ENCODE measurements around the gene IKBKG.

IKBKG gene

DNA sequence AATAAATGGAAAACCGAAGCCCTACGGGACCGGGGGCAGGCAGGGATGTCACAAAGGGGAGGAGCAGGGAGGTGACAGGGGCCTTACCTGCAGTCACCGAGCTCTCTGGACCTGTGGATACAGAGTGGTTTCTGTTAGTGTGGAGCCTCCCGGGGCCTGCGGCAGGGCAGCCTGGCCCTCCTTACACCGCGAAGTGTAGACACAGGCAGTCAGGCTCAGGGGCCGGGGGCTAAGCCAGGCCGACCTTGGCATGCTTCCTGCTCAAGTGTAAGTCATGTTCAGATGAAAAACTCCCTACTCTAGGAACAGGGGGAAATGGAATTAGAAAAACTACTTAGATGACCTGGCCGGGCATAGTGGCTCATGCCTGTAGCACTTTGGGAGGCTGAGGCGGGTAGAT is 35.7 kb upstream of the IKBKG start:
- Histone ChIP-seq H3K4me1 (ENCODE audit: control insufficient read depth in 1 of 2, insufficient read depth in 2 of 2, low read length in 2 of 2) (peaks cover 3 to 4% of the 10 kb centered on the region in 2 donors), H3K4me3 (ENCODE audit: low read depth in 1 of 2, low read length in 2 of 2) (no peak overlapping the region), H3K27me3 (ENCODE audit: control insufficient read depth in 1 of 2, insufficient read depth in 2 of 2, low read length in 2 of 2) (no peaks in the 10 kb centered on the region), H3K36me3 (ENCODE audit: control insufficient read depth in 1 of 2, insufficient read depth in 2 of 2, low read length in 2 of 2) (peaks cover 6 to 20% of the 10 kb centered on the region in 2 donors), H3K9ac (ENCODE audit: low read depth in 1 of 2, low read length in 2 of 2) (no peak overlapping the region), H3K27ac (ENCODE audit: low read depth, low read length) (no peak overlapping the region), H3K9me3 (ENCODE audit: control insufficient read depth in 1 of 2, low read length in 2 of 2) (no peaks in the 10 kb centered on the region)

DNA sequence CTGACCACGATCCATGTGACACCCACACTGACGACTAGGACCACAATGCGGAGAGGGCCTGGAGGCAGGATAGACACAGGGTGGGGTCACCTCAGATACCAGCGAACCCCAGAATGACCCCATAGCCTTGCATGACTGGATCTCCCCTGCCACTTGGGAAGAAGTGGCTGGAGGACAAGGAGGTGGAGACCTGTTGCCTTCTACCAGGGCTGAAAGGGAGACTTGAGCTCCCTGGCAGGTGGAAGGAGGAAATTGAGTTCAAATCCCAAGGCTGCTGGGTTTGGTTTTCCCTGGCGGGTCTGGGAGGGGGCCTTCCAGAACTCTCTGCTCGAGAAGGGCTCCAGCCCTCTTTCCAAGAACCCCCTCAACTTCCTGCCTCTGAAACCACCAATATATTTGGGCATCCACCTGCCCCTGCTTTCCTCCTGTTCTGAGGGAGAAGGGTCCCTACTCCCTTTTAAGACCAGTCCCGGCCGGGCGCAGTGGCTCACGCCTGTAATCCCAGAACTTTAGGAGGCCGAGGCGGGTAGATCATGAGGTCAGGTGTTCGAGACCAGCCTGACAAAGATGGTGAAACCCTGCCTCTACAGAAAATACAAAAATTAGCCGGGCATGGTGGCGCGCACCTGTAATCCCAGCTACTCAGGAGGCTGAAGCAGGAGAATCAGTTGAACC is 34.4 kb upstream of the IKBKG start:
- Histone ChIP-seq H3K4me1 (ENCODE audit: control insufficient read depth in 1 of 2, insufficient read depth in 2 of 2, low read length in 2 of 2) (peaks cover 9 to 11% of the 10 kb centered on the region in 2 donors), H3K27ac (ENCODE audit: low read depth, low read length) (no peak overlapping the region), H3K4me3 (ENCODE audit: low read depth in 1 of 2, low read length in 2 of 2) (no peak overlapping the region), H3K27me3 (ENCODE audit: control insufficient read depth in 1 of 2, insufficient read depth in 2 of 2, low read length in 2 of 2) (no peaks in the 10 kb centered on the region), H3K9me3 (ENCODE audit: control insufficient read depth in 1 of 2, low read length in 2 of 2) (no peaks in the 10 kb centered on the region), H3K9ac (ENCODE audit: low read depth in 1 of 2, low read length in 2 of 2) (no peak overlapping the region), H3K36me3 (ENCODE audit: control insufficient read depth in 1 of 2, insufficient read depth in 2 of 2, low read length in 2 of 2) (peaks cover 0 to 14% of the 10 kb centered on the region in 2 donors)

DNA sequence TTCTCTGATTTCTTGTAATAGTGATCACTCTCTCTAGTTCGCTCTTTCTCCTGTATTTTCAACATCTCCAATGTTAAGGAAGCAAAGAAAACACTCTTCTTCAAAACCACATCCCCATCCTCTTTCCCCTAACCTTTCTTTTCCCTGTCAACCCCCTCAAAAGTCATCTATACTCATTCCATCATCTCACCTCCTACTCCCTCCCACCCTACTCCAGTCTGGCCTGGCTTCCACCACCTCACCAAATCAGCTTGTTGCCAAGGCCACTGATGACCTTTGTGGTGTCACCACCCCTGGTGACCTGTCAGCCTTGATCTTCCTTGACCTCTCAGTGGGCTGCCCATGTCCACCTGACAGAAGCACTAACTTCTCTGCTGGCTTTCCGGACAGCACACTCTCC is 33.7 kb upstream of the IKBKG start:
- H3K27me3 ChIP-seq (ENCODE audit: control insufficient read depth in 1 of 2, insufficient read depth in 2 of 2, low read length in 2 of 2) = no peaks in the 10 kb centered on the region
- peaks cover 0 to 11% of the 10 kb centered on the region in 2 donors for H3K36me3 ChIP-seq (ENCODE audit: control insufficient read depth in 1 of 2, insufficient read depth in 2 of 2, low read length in 2 of 2)
- no peaks in the 10 kb centered on the region for H3K9me3 ChIP-seq (ENCODE audit: control insufficient read depth in 1 of 2, low read length in 2 of 2)
- H3K9ac ChIP-seq (ENCODE audit: low read depth in 1 of 2, low read length in 2 of 2) = no peak overlapping the region
- no peak overlapping the region for H3K4me3 ChIP-seq (ENCODE audit: low read depth in 1 of 2, low read length in 2 of 2)
- H3K27ac ChIP-seq (ENCODE audit: low read depth, low read length) = no peak overlapping the region
- peaks cover 9 to 12% of the 10 kb centered on the region in 2 donors for H3K4me1 ChIP-seq (ENCODE audit: control insufficient read depth in 1 of 2, insufficient read depth in 2 of 2, low read length in 2 of 2)

DNA sequence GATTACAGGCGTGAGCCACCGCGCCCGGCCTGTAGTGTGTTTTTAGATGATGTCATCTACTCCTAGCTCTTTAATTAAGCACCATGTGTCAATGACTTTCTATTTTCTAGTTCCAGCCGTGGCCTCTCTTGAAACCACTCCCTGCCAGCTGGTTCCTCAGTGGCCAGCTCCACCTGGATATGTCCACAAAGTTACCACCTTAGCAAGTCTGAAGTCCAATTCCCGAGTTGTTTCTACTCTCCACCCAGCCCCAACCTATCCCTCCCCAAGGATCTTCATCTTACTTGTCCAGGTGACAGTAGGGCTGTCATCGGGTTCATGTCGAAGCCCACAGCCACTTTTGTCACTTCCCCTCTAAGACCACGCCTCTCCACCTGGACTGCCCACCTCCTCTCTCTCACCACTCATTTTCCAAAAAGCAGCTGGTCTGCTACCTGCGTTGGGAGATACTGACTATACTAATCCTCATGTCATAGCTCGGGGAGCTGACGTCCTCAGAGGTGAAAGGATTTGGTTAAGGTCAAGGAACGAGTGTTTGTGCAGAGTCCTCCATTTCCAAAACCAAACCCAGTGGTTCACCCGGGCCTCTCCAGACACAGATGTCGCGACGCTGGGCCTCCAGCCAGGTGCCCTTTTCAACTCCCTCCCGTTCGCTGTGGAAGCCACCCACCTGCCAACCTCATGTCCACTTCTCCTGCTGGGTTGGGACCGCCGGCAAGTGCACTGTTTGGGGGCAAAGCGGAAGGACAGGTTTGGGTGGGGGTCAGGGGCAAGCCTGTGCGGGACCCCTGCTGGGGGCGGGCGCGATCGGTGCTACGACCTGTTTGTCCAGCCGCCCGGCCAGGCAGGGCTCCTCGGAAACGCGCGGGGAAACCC is 32.1 kb upstream of the IKBKG start:
- Histone ChIP-seq H3K4me1 (ENCODE audit: control insufficient read depth in 1 of 2, insufficient read depth in 2 of 2, low read length in 2 of 2) (peaks cover 9 to 12% of the 10 kb centered on the region in 2 donors), H3K9me3 (ENCODE audit: control insufficient read depth in 1 of 2, low read length in 2 of 2) (no peaks in the 10 kb centered on the region), H3K27me3 (ENCODE audit: control insufficient read depth in 1 of 2, insufficient read depth in 2 of 2, low read length in 2 of 2) (no peaks in the 10 kb centered on the region), H3K4me3 (ENCODE audit: low read depth in 1 of 2, low read length in 2 of 2) (peak overlapping the region; percentile 71 to 73), H3K27ac (ENCODE audit: low read depth, low read length) (peak overlapping the region; percentile 93), H3K9ac (ENCODE audit: low read depth in 1 of 2, low read length in 2 of 2) (peak overlapping the region; percentile 72 to 87), H3K36me3 (ENCODE audit: control insufficient read depth in 1 of 2, insufficient read depth in 2 of 2, low read length in 2 of 2) (no peaks in the 10 kb centered on the region)

DNA sequence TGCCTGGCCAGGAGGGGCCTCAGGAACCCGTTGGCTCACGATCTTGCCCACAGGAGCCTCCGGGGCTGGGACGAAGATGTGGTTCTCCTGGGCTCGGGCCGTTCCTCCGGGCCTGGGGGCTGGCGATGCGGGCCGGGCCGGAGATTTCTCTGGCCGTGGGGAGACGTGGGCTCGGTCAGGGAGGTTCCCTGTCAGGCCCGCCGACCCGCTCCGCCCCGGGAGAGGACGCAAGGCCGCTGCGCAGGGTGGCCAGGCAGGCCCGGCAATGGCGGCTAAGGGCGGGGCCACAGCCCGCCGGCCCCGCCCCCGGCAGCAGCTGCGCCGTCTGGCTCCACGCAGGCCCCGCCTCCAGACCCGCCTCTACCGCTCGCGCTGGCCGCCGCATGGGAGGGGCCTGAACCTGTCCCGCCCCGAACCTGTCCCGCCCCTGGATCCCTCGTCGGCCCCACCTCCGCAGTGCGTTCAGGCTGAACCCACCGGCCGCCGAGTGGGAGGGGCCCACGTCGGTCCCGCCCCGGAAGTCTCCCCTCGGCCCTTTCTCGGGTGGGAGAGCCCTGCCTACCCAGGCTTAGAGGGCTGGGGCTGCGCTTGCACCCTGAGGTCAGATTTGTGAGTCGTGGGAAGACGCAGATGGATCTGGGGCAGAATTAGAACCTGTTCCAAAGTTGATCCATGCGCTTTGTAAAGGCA is 31.3 kb upstream of the IKBKG start, which contains the start of gene FAM3A:
TSS of gene FAM3A (minus strand) at position 267 of the 690 bp plus-strand sequence. CDS start 460 bp downstream, outside the sequence.
- peaks cover 9 to 12% of the 10 kb centered on the region in 2 donors for H3K4me1 ChIP-seq (ENCODE audit: control insufficient read depth in 1 of 2, insufficient read depth in 2 of 2, low read length in 2 of 2)
- no peaks in the 10 kb centered on the region for H3K27me3 ChIP-seq (ENCODE audit: control insufficient read depth in 1 of 2, insufficient read depth in 2 of 2, low read length in 2 of 2)
- peak within 1 kb of the TSS; percentile 74 to 77 for H3K4me3 ChIP-seq (ENCODE audit: low read depth in 1 of 2, low read length in 2 of 2)
- H3K9ac ChIP-seq (ENCODE audit: low read depth in 1 of 2, low read length in 2 of 2) = peak within 1 kb of the TSS; percentile 88 to 92
- no peaks in the 10 kb centered on the region for H3K36me3 ChIP-seq (ENCODE audit: control insufficient read depth in 1 of 2, insufficient read depth in 2 of 2, low read length in 2 of 2)
- H3K9me3 ChIP-seq (ENCODE audit: control insufficient read depth in 1 of 2, low read length in 2 of 2) = no peaks in the 10 kb centered on the region
- H3K27ac ChIP-seq (ENCODE audit: low read depth, low read length) = peak within 1 kb of the TSS; percentile 93

DNA sequence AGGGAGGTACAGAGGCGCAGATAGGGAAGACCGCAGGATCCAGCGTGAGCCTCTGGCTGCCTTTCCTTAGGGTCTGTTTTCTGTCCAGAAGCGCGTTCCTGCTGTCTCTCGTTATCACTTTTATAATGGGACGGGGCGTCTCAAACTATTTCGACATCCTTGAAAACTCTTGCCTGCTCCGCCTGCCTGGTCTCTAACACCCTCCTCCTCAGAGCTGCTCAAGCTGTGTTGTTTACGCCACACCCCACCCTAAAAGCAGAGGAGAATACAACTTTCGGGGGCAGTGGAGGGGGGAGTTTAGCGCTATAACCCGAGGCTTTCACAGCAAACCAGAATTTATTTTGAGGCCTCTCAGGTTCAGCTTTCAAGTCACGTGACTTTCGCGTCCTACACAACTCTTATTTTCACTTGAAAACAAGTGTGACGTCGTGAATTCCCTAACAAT is 30.7 kb upstream of the IKBKG start:
- Histone ChIP-seq H3K27me3 (ENCODE audit: control insufficient read depth in 1 of 2, insufficient read depth in 2 of 2, low read length in 2 of 2) (no peaks in the 10 kb centered on the region), H3K36me3 (ENCODE audit: control insufficient read depth in 1 of 2, insufficient read depth in 2 of 2, low read length in 2 of 2) (no peaks in the 10 kb centered on the region), H3K4me3 (ENCODE audit: low read depth in 1 of 2, low read length in 2 of 2) (peak overlapping the region; percentile 74 to 77), H3K4me1 (ENCODE audit: control insufficient read depth in 1 of 2, insufficient read depth in 2 of 2, low read length in 2 of 2) (peaks cover 9 to 12% of the 10 kb centered on the region in 2 donors), H3K9ac (ENCODE audit: low read depth in 1 of 2, low read length in 2 of 2) (peak overlapping the region; percentile 88 to 92), H3K9me3 (ENCODE audit: control insufficient read depth in 1 of 2, low read length in 2 of 2) (no peaks in the 10 kb centered on the region), H3K27ac (ENCODE audit: low read depth, low read length) (peak overlapping the region; percentile 92)

DNA sequence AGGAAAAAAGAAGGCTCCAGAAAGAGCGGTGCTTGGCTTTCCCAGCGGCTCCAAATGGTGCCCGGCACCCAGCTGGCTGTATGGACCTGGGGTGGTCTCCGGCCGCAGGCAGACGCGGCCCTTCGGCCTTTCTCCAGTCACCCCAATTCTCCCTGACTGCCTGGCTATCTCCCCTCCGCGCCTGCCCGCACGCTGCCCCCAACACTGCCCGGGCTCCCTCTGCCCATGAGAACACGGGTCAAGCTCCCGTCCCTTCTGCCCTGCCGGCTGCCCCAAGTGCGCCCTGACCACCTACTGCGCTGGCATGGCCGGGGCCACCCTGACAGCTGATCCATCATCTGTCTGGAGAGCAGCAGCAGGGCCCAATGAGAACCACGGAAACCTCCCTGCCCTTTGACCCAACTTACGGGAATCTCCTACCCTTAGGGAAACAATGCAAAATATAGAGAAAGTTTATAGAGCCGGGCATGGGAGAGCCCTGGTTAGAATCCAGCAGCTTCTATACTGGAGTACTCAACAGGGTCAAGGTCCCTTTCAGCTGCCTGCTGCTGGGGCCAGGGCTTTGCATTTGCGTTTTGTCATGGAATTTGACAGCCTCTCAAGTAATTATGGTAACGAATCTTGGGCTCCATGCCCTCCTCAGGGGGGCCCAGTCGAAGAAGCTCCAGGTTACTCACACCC is 30.2 kb upstream of the IKBKG start:
- Histone ChIP-seq H3K4me3 (ENCODE audit: low read depth in 1 of 2, low read length in 2 of 2) (peak overlapping the region; percentile 74 to 77), H3K9ac (ENCODE audit: low read depth in 1 of 2, low read length in 2 of 2) (peak overlapping the region; percentile 47 to 92), H3K4me1 (ENCODE audit: control insufficient read depth in 1 of 2, insufficient read depth in 2 of 2, low read length in 2 of 2) (peaks cover 9 to 12% of the 10 kb centered on the region in 2 donors), H3K36me3 (ENCODE audit: control insufficient read depth in 1 of 2, insufficient read depth in 2 of 2, low read length in 2 of 2) (no peaks in the 10 kb centered on the region), H3K9me3 (ENCODE audit: control insufficient read depth in 1 of 2, low read length in 2 of 2) (no peaks in the 10 kb centered on the region), H3K27me3 (ENCODE audit: control insufficient read depth in 1 of 2, insufficient read depth in 2 of 2, low read length in 2 of 2) (no peaks in the 10 kb centered on the region), H3K27ac (ENCODE audit: low read depth, low read length) (peak overlapping the region; percentile 92)

DNA sequence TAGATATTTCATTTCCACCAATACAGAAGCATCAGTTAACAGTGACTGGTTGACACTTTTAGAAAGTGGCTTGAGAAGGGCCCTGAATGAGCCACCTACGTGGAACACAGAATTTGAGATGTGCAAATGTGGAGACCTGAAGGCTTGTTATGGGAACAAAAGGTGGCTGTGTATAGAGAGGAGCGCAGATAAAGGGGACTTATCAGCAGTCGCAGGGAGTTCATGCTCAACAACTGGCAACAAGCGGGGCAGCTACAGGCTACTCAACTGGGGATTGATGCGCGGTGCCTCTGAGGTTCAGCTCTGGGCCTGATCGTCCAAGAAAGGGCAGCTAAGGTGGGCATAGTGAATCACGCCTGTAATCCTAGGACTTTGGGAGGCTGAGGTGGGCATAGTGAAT is 28.0 kb upstream of the IKBKG start:
- no peaks in the 10 kb centered on the region for H3K9me3 ChIP-seq (ENCODE audit: control insufficient read depth in 1 of 2, low read length in 2 of 2)
- no peaks in the 10 kb centered on the region for H3K27me3 ChIP-seq (ENCODE audit: control insufficient read depth in 1 of 2, insufficient read depth in 2 of 2, low read length in 2 of 2)
- H3K9ac ChIP-seq (ENCODE audit: low read depth in 1 of 2, low read length in 2 of 2) = no peak overlapping the region
- H3K27ac ChIP-seq (ENCODE audit: low read depth, low read length) = no peak overlapping the region
- H3K4me1 ChIP-seq (ENCODE audit: control insufficient read depth in 1 of 2, insufficient read depth in 2 of 2, low read length in 2 of 2) = peaks cover 9 to 12% of the 10 kb centered on the region in 2 donors
- no peak overlapping the region for H3K4me3 ChIP-seq (ENCODE audit: low read depth in 1 of 2, low read length in 2 of 2)
- no peaks in the 10 kb centered on the region for H3K36me3 ChIP-seq (ENCODE audit: control insufficient read depth in 1 of 2, insufficient read depth in 2 of 2, low read length in 2 of 2)

DNA sequence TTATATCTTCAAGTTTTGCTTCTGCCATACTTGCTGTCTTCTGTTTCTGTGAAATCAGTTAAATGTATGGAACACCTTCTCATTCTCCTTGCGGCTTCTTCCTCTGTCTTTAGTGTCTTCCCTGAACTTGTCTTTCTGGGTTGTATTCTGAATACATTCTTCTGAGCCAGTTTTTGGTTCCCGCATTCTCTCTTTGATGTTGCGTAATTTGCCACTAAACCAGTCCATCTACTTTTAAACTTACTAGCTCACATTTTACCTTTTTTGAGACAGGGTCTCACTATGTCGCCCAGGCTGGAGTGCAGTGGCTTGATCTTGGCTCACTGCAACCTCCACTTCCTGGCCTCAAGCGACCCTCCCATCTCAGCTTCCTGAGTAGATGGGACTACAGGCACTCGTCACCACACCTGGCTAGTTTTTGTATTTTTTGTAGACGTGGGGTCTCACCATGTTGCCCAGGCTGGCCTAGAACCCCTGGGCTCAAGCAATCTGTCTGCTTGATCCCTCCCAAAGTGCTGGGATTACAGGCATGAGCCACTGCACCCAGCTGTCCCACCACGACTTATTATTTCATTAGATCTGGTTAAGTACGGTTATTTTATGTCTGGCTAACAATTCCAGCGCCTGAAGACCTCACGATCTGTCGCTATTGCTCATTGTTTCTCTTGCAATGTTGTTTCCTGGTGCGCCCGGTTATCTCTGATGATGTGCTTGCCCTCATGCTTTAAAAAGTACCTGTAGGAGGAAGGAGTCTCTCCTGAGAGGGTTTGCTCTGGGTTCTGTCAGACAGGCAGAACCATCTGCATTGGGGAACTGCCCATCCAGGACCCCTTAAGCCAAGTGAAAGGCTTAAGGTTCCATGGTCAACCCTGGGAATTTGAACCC is 21.6 kb upstream of the IKBKG start:
- H3K9ac ChIP-seq (ENCODE audit: low read depth in 1 of 2, low read length in 2 of 2) = no peak overlapping the region
- H3K4me1 ChIP-seq (ENCODE audit: control insufficient read depth in 1 of 2, insufficient read depth in 2 of 2, low read length in 2 of 2) = peaks cover 3 to 8% of the 10 kb centered on the region in 2 donors
- H3K36me3 ChIP-seq (ENCODE audit: control insufficient read depth in 1 of 2, insufficient read depth in 2 of 2, low read length in 2 of 2) = no peaks in the 10 kb centered on the region
- no peaks in the 10 kb centered on the region for H3K9me3 ChIP-seq (ENCODE audit: control insufficient read depth in 1 of 2, low read length in 2 of 2)
- H3K27ac ChIP-seq (ENCODE audit: low read depth, low read length) = no peak overlapping the region
- no peak overlapping the region for H3K4me3 ChIP-seq (ENCODE audit: low read depth in 1 of 2, low read length in 2 of 2)
- H3K27me3 ChIP-seq (ENCODE audit: control insufficient read depth in 1 of 2, insufficient read depth in 2 of 2, low read length in 2 of 2) = no peaks in the 10 kb centered on the region

Measured in duodenal mucosa (tissue), 2 donors.